Measurements from ENCODE around the gene NFS1. TPM values are rescaled to one million over a fixed set of nuclear protein-coding genes. Genes with fewer than 3 reads are reported as not detected.

Gene NFS1
- 50.5 and 72.0 TPM in 2 replicates for polyA plus RNA-seq (2011; rRNA removed)
- 69.8 and 103 TPM in 2 replicates for polyA plus RNA-seq (2012; cell fraction: cytosol; rRNA removed)
- 47.8 and 55.9 TPM in 2 replicates for polyA plus RNA-seq (2012; cell fraction: nucleus; rRNA removed)
- 39.2 to 44.0 TPM (median 39.5 TPM) in 3 replicates for polyA plus RNA-seq (2017; fragmentation: RNase III; extraction: RNeasy Plus Mini Kit Qiagen cat#74134 plus additional on column Dnase treatment)
- polyA minus RNA-seq (2011; rRNA and poly(A)+ RNA removed), result 29.8 and 35.3 TPM in 2 replicates

- DNase-seq (ENCODE audit: low read depth in 1 of 2, low spot score in 1 of 2) (peak; percentile 81 to 91), ATAC-seq (peak; percentile 79 to 90)
- TF ChIP-seq HEYL (CRISPR knock-in tag; IDR thresholded peaks at IDR 0.05), result no peak
- TF ChIP-seq FOSB (CRISPR knock-in tag; IDR thresholded peaks at IDR 0.05), result no peak
- no peak for TF ChIP-seq USF2 (IDR thresholded peaks at IDR 0.05)
- TF ChIP-seq MYC (IDR thresholded peaks at IDR 0.05; ENCODE audit: borderline replicate concordance, low read length), result no peak
- no peak for TF ChIP-seq JUNB (IDR thresholded peaks at IDR 0.05)
- TF ChIP-seq HDAC2 (IDR thresholded peaks at IDR 0.05), result no peak
- TF ChIP-seq HMGXB4 (CRISPR knock-in tag; IDR thresholded peaks at IDR 0.05; ENCODE audit: borderline replicate concordance), result no peak
- TF ChIP-seq EHF (CRISPR knock-in tag; IDR thresholded peaks at IDR 0.05), result no peak
- no peak for TF ChIP-seq ZSCAN20 (CRISPR knock-in tag; IDR thresholded peaks at IDR 0.05)
- TF ChIP-seq GATA3 (IDR thresholded peaks at IDR 0.05; ENCODE audit: borderline replicate concordance), result no peak
- no peak for TF ChIP-seq EHMT2 (IDR thresholded peaks at IDR 0.05; ENCODE audit: low read depth)
- TF ChIP-seq ESRRA (IDR thresholded peaks at IDR 0.05; ENCODE audit: borderline replicate concordance, low read length), result no peak
- no peak for TF ChIP-seq ELK1 (IDR thresholded peaks at IDR 0.05; ENCODE audit: low read depth, low read length)
- TF ChIP-seq NFE2L2 (conservative IDR thresholded peaks at IDR 0.05; ENCODE audit: low read length), result no peak
- TF ChIP-seq HOXB13 (CRISPR knock-in tag; IDR thresholded peaks at IDR 0.05; ENCODE audit: low read depth), result no peak
- no peak for TF ChIP-seq BHLHE40 (IDR thresholded peaks at IDR 0.05; ENCODE audit: low read depth, low read length)
- TF ChIP-seq FOSL2 (IDR thresholded peaks at IDR 0.05), result no peak
- TF ChIP-seq FOSL2 (CRISPR knock-in tag; IDR thresholded peaks at IDR 0.05), result no peak
- peak; percentile 64; the same call in 1 of the 2 replicates for TF ChIP-seq PBX3 (IDR thresholded peaks at IDR 0.05)
- TF ChIP-seq ZFP36 (IDR thresholded peaks at IDR 0.05; ENCODE audit: borderline replicate concordance, partially characterized antibody), result no peak
- peak; percentile 79 for TF ChIP-seq POLR2A (IDR thresholded peaks at IDR 0.05; ENCODE audit: low read length)
- peak; percentile 14; the same call in 2 of the 3 replicates for TF ChIP-seq SMC3 (IDR thresholded peaks at IDR 0.05)
- TF ChIP-seq NR3C1 (IDR thresholded peaks at IDR 0.05), result no peak
- no peak for TF ChIP-seq CHD4 (IDR thresholded peaks at IDR 0.05; ENCODE audit: borderline replicate concordance)
- TF ChIP-seq SREBF2 (IDR thresholded peaks at IDR 0.05), result no peak
- peak; percentile 93 for TF ChIP-seq PHF8 (IDR thresholded peaks at IDR 0.05; ENCODE audit: borderline replicate concordance, low read depth)
- TF ChIP-seq, protein P1, sequence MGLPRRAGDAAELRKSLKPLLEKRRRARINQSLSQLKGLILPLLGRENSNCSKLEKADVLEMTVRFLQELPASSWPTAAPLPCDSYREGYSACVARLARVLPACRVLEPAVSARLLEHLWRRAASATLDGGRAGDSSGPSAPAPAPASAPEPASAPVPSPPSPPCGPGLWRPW (IDR thresholded peaks at IDR 0.05), result no peak
- peak; percentile 20; the same call in 1 of the 2 replicates for TF ChIP-seq ZC3H11A (IDR thresholded peaks at IDR 0.05)
- no peak for TF ChIP-seq CBX2 (IDR thresholded peaks at IDR 0.05; ENCODE audit: borderline replicate concordance, low read depth)
- TF ChIP-seq RARB (CRISPR knock-in tag; IDR thresholded peaks at IDR 0.05), result no peak
- no peak for TF ChIP-seq MAZ (IDR thresholded peaks at IDR 0.05; ENCODE audit: borderline replicate concordance, low read depth, low read length)
- no peak for TF ChIP-seq TP53 (CRISPR knock-in tag; IDR thresholded peaks at IDR 0.05)
- TF ChIP-seq FOXS1 (CRISPR knock-in tag; IDR thresholded peaks at IDR 0.05), result no peak
- TF ChIP-seq HOXA7 (CRISPR knock-in tag; IDR thresholded peaks at IDR 0.05), result no peak
- no peak; the same call in none of the 2 replicates for TF ChIP-seq POLR2AphosphoS2 (conservative IDR thresholded peaks at IDR 0.05; ENCODE audit: low read length)
- TF ChIP-seq CHD2 (IDR thresholded peaks at IDR 0.05; ENCODE audit: low read length, partially characterized antibody), result no peak
- peak; percentile 80 for TF ChIP-seq MAX (IDR thresholded peaks at IDR 0.05)
These were observed at the start of gene NFS1, which contains the start of gene ROMO1 for GRCh38 chr20:35699127-35699956. Gene NFS1 (minus strand): TSS chr20:35699352. CDS start chr20:35699288, 64 bp downstream. Gene ROMO1 (plus strand): TSS chr20:35699405. CDS start chr20:35699633, 228 bp downstream.

More at GRCh38 chr20:35699127-35699956, at the start of gene NFS1, which contains the start of gene ROMO1:
- peak within 1 kb of the TSS; percentile 94 to 95 for H3K27ac ChIP-seq
- H3K4me3 ChIP-seq, result peak within 1 kb of the TSS; percentile 90
- ChIA-PET POLR2A (interaction anchor here (0.6 to 1.9 kb wide), 9 partner anchors 8 to 132 kb away, joined by 3 to 11 read pairs (median 5); partner anchors contain the start of genes CPNE1, RBM12 and RBM39), CTCF (interaction anchor here (0.7 to 0.8 kb wide), 3 partner anchors 30 to 255 kb away, joined by 3 read pairs; partner anchors contain the start of gene SCAND1)
- no peaks in the 10 kb centered on the region for H3K9me3 ChIP-seq
- no peak for FAIRE-seq
- 0% methylated on average over 32 of the region's 81 CpGs for WGBS (ENCODE audit: missing lambda C conversion rate)
- H3K4me1 ChIP-seq, result peaks cover 28% of the 10 kb centered on the region
- peak within 1 kb of the TSS; percentile 99 for H3K4me2 ChIP-seq
